CD14-positive monocyte (primary cell): Measurements from ENCODE around the gene LPCAT3. TPM values are rescaled to one million over a fixed set of nuclear protein-coding genes. Genes with fewer than 3 reads are reported as not detected.

Experiments
- DNase-seq, 3 donors: peaks; one replicate each; pipeline ENCODE4 v3.0.0-alpha.2; 2011 to 2022
- H2AFZ ChIP-seq: 2 replicates; pipeline ENCODE4 v1.6.0; 2012; ENCODE audit warnings: mild to moderate bottlenecking, low read depth, low read length, inconsistent platforms; ENCODE audit not compliant: insufficient read depth, poor library complexity, severe bottlenecking
- H3K27ac ChIP-seq, 2 donors: 1 replicate in 1 of 2; 2 replicates in 1 of 2; pipeline ENCODE4 v1.5.1; 2012 to 2013; ENCODE audit warnings: low read length in 2 of 2, control low read depth in 1 of 2, inconsistent platforms in 1 of 2, low read depth in 1 of 2, mild to moderate bottlenecking in 1 of 2
- H3K27me3 ChIP-seq, 2 donors: one replicate each; pipeline versions ENCODE4 v1.6.0 to v1.6.1; 2011 to 2013; ENCODE audit warnings: low read length in 2 of 2; ENCODE audit not compliant: control insufficient read depth in 2 of 2, insufficient read depth in 2 of 2
- H3K36me3 ChIP-seq, 2 donors: replicated peaks in 1 of 2; 1 replicate in 1 of 2; 2 replicates in 1 of 2; pipeline versions ENCODE4 v1.5.1 to v1.6.1; 2012 to 2013; ENCODE audit warnings: low read length in 2 of 2, control low read depth in 1 of 2, inconsistent platforms in 1 of 2, mild to moderate bottlenecking in 1 of 2; ENCODE audit not compliant: insufficient read depth in 2 of 2, control insufficient read depth in 1 of 2
- H3K4me1 ChIP-seq, 2 donors: 1 replicate in 1 of 2; 2 replicates in 1 of 2; pipeline versions ENCODE4 v1.5.1 to v1.6.1; 2012 to 2013; ENCODE audit warnings: low read length in 2 of 2, control low read depth in 1 of 2, inconsistent platforms in 1 of 2, mild to moderate bottlenecking in 1 of 2, moderate library complexity in 1 of 2; ENCODE audit not compliant: insufficient read depth in 2 of 2, control insufficient read depth in 1 of 2
- H3K4me2 ChIP-seq: replicated peaks from 2 replicates; pipeline ENCODE3; 2012; ENCODE audit warnings: low read length, moderate library complexity, mild to moderate bottlenecking; ENCODE audit not compliant: poor library complexity, severe bottlenecking; ENCODE audit errors: extremely low read depth
- H3K4me3 ChIP-seq, 3 experiments: fragments of 200-600 bp in 1 of 3; sonication (generic) in 1 of 3; replicated peaks in 1 of 3; 1 replicate in 2 of 3; 2 replicates in 1 of 3; pipeline ENCODE4 v1.5.1; 2011 to 2013; ENCODE audit warnings: low read length in 3 of 3, mild to moderate bottlenecking in 3 of 3, control low read depth in 2 of 3, low read depth in 2 of 3, inconsistent platforms in 1 of 3, moderate library complexity in 1 of 3
- H3K79me2 ChIP-seq: 2 replicates; pipeline ENCODE4 v1.6.0; 2012; ENCODE audit warnings: mild to moderate bottlenecking, control low read depth, inconsistent platforms, low read length, moderate library complexity; ENCODE audit not compliant: insufficient read depth
- H3K9ac ChIP-seq: 2 replicates; pipeline ENCODE4 v1.6.0; 2017; ENCODE audit warnings: low read length, mild to moderate bottlenecking; ENCODE audit not compliant: insufficient read depth, poor library complexity, severe bottlenecking
- H3K9me3 ChIP-seq, 2 donors: replicated peaks in 1 of 2; 1 replicate in 1 of 2; 2 replicates in 1 of 2; pipeline versions ENCODE4 v1.5.1 to v1.6.1; 2012 to 2013; ENCODE audit warnings: low read length in 2 of 2, control low read depth in 1 of 2; ENCODE audit not compliant: control insufficient read depth in 1 of 2, insufficient read depth in 1 of 2
- H4K20me1 ChIP-seq: 2 replicates; pipeline ENCODE4 v1.6.0; 2012; ENCODE audit warnings: mild to moderate bottlenecking, low read length, control low read depth, moderate library complexity; ENCODE audit not compliant: insufficient read depth
- H3K27ac Mint-ChIP-seq, 7 donors: one replicate each; pipeline ENCODE4 v1.8.0; 2020; ENCODE audit warnings: mild to moderate bottlenecking in 7 of 7, mixed read lengths in 7 of 7, moderate library complexity in 6 of 7, inconsistent platforms in 2 of 7
- H3K27me3 Mint-ChIP-seq, 3 donors: one replicate each; pipeline ENCODE4 v1.8.0; 2021 to 2022; ENCODE audit warnings: low read depth in 3 of 3, mild to moderate bottlenecking in 3 of 3, mixed read lengths in 3 of 3, moderate library complexity in 3 of 3, inconsistent platforms in 1 of 3
- H3K36me3 Mint-ChIP-seq, 2 donors: one replicate each; pipeline ENCODE4 v1.8.0; 2020; ENCODE audit warnings: mixed read lengths in 2 of 2, inconsistent platforms in 1 of 2, mild to moderate bottlenecking in 1 of 2
- H3K4me1 Mint-ChIP-seq: one replicate; pipeline ENCODE4 v1.8.0; 2020; ENCODE audit warnings: mild to moderate bottlenecking, mixed read lengths
- H3K4me3 Mint-ChIP-seq, 2 donors: one replicate each; pipeline ENCODE4 v1.8.0; 2020; ENCODE audit warnings: mild to moderate bottlenecking in 2 of 2, mixed read lengths in 2 of 2, moderate library complexity in 1 of 2
- H3K9me3 Mint-ChIP-seq, 7 donors: one replicate each; pipeline ENCODE4 v1.8.0; 2020 to 2022; ENCODE audit warnings: mixed read lengths in 7 of 7, mild to moderate bottlenecking in 6 of 7, moderate library complexity in 6 of 7, inconsistent platforms in 2 of 7
- WGBS: methylation state at CpG from one replicate; pipeline ENCODE4 v1.1.5; 2013; ENCODE audit warnings: missing lambda C conversion rate; ENCODE audit not compliant: insufficient coverage; 5-methylcytosine and 5-hydroxymethylcytosine counted together
- intact Hi-C, 2 donors: fragments of 100-400 bp; cut with micrococcal nuclease; formaldehyde crosslinking; loops; one replicate each; pipeline versions ENCODE4 v1.15.0 to v1.15.1; 2023
- polyA plus RNA-seq, 3 donors: library from polyadenylated mRNA; depleted of rRNA in 1 of 3; unstranded in 2 of 3; stranded (reverse) in 1 of 3; fragments of 300-500 nt in 2 of 3; fragments of >200 nt in 1 of 3; fragmentation: Illumina TruSeq in 2 of 3; gene quantifications; 1 replicate in 2 of 3; 2 replicates in 1 of 3; pipeline ENCODE4 v1.2.3, GENCODE V29; 2012 to 2021
- TF ChIP-seq, protein P1 (sequence below): fragments of 200-600 bp; IDR thresholded peaks from one replicate; pipeline ENCODE4 v1.8.0; 2022; ENCODE audit warnings: antibody characterized with exemption, mild to moderate bottlenecking

LPCAT3 gene
- polyA plus RNA-seq, 3 donors = 50.9 to 62.7 (median 54.1) TPM

DNA sequence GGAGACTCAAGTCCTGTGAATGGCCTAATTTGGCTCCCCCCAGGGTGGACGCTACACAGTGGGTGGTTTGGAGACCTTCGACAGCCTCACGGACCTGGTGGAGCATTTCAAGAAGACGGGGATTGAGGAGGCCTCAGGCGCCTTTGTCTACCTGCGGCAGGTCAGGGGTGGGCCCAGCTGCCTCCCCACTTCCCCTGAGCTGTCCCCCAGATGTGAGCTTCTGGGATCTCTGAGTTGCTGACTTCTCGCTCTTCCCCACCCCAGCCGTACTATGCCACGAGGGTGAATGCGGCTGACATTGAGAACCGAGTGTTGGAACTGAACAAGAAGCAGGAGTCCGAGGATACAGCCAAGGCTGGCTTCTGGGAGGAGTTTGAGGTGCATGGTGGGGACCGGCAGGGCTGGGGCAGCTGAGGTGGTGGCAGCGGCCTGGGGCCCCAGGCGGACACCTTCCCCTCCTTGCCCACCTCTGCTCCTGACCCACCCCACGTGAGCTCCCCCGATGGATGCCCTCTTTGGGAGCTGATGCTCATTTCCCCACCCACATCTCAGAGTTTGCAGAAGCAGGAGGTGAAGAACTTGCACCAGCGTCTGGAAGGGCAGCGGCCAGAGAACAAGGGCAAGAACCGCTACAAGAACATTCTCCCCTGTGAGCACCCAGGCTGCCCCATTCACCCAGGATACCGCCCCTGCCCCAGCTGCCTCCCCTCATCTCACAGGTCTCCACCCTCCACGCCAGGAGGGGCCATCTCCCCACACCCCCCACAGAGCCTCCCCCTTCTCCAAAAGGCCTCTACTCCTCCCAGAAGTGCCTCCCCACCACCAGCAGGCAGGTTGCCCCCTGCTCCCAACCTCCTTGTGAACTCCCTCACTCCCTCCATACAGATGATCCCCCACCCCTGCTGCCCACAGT lies 62.9 kb downstream of the LPCAT3 start:
- Mint-ChIP-seq H3K36me3 (peaks cover 67 to 84% of the 10 kb centered on the region in 2 donors), H3K9me3 (peaks cover 0 to 2% (median 0%) of the 10 kb centered on the region in 7 donors), H3K27me3 (peaks cover 0 to 5% (median 0%) of the 10 kb centered on the region in 3 donors), H3K27ac (peak overlapping the region; percentile 93 to 99 (median 96)), H3K4me1 (peaks cover 73% of the 10 kb centered on the region), H3K4me3 (peak overlapping the region; percentile 43 to 48)
- Histone ChIP-seq H3K9ac (no peak overlapping the region), H3K9me3 (no peaks in the 10 kb centered on the region), H3K4me2 (peak overlapping the region; percentile 92), H4K20me1 (peaks cover 91% of the 10 kb centered on the region), H3K27me3 (no peaks in the 10 kb centered on the region), H2AFZ (no peak overlapping the region), H3K36me3 (peaks cover 62 to 68% of the 10 kb centered on the region in 2 donors), H3K27ac (peak overlapping the region; percentile 87 to 95), H3K4me1 (peaks cover 77 to 84% of the 10 kb centered on the region in 2 donors), H3K4me3 (peak overlapping the region in 1 of 3 experiments; percentile 98), H3K79me2 (peaks cover 99% of the 10 kb centered on the region)
- 78% methylated on average over 12 of the region's 22 CpGs for WGBS
- TF ChIP-seq, protein P1, sequence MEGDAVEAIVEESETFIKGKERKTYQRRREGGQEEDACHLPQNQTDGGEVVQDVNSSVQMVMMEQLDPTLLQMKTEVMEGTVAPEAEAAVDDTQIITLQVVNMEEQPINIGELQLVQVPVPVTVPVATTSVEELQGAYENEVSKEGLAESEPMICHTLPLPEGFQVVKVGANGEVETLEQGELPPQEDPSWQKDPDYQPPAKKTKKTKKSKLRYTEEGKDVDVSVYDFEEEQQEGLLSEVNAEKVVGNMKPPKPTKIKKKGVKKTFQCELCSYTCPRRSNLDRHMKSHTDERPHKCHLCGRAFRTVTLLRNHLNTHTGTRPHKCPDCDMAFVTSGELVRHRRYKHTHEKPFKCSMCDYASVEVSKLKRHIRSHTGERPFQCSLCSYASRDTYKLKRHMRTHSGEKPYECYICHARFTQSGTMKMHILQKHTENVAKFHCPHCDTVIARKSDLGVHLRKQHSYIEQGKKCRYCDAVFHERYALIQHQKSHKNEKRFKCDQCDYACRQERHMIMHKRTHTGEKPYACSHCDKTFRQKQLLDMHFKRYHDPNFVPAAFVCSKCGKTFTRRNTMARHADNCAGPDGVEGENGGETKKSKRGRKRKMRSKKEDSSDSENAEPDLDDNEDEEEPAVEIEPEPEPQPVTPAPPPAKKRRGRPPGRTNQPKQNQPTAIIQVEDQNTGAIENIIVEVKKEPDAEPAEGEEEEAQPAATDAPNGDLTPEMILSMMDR = no peak
- intact Hi-C loops = loop anchor here in 1 of 2 donors (10.0 kb wide), 1 partner anchor 421 kb away; the partner anchor contains the start of gene GAPDH
- DNase-seq = no peak

DNA sequence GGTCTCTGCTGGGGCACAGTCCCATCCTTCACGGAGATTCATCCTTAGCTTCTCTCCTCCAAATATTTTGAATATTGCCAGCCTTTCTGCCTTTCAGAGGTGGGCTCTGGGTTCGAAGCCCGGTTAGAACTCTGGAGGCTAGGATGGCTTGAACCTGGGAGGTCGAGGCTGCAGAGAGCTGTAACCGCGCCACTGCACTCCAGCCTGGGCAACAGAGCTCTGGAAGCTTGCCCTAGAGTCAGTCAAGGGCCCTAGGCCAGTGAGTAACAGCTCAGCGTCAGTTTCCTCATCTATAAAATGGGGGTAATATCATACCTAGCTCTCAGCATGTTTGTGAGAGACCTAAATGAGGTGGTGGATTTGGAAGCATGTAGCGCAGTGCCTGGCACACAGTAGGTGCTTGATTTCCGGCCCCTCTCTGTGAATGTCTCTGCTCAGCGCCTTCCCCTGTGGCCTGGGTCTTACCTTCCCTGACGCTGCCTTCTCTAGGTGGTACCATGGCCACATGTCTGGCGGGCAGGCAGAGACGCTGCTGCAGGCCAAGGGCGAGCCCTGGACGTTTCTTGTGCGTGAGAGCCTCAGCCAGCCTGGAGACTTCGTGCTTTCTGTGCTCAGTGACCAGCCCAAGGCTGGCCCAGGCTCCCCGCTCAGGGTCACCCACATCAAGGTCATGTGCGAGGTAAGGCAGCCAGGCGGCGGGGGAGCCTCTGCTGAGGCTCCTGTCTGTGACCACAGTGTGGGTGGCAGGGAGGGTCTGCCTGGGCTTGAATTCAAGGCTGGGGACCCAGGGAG lies 63.8 kb downstream of the LPCAT3 start:
- Histone ChIP-seq H3K9me3 (no peaks in the 10 kb centered on the region), H3K4me2 (peak overlapping the region; percentile 92), H3K27ac (peak overlapping the region; percentile 87 to 95), H2AFZ (no peak overlapping the region), H3K4me1 (peaks cover 77 to 84% of the 10 kb centered on the region in 2 donors), H3K9ac (peak overlapping the region; percentile 93), H3K79me2 (peaks cover 94% of the 10 kb centered on the region), H3K36me3 (peaks cover 55 to 60% of the 10 kb centered on the region in 2 donors), H4K20me1 (peaks cover 82% of the 10 kb centered on the region), H3K4me3 (peak overlapping the region; percentile 61 to 99 (median 98)), H3K27me3 (no peaks in the 10 kb centered on the region)
- H3K4me1 Mint-ChIP-seq = peaks cover 73% of the 10 kb centered on the region
- H3K27ac Mint-ChIP-seq = peak overlapping the region; percentile 93 to 98 (median 96)
- H3K36me3 Mint-ChIP-seq = peaks cover 64 to 76% of the 10 kb centered on the region in 2 donors
- DNase-seq = peak in 1 of 3 donors; percentile 39
- H3K27me3 Mint-ChIP-seq = peaks cover 0 to 5% (median 0%) of the 10 kb centered on the region in 3 donors
- intact Hi-C loops = loop anchor here in 1 of 2 donors (5.0 to 10.0 kb wide), 2 partner anchors 63 to 420 kb away; partner anchors contain the start of genes GAPDH and LPCAT3
- WGBS = 78% methylated on average over 19 of the region's 21 CpGs
- TF ChIP-seq, protein P1 = no peak
- peaks cover 0 to 2% (median 0%) of the 10 kb centered on the region in 7 donors for H3K9me3 Mint-ChIP-seq
- H3K4me3 Mint-ChIP-seq = peak overlapping the region; percentile 97 to 99
